DMS79 (cell line): ENCODE measurements around the gene ATF7.
"Not testable (repeated sequence)": the region's sequence is repeated elsewhere in the genome, so short reads cannot be mapped to it uniquely, and the experiment has no call there.

Experiments used
- DNase-seq: peaks from one replicate; lab custom pipeline; 2025; lab: John Stamatoyannopoulos, UW

ATF7 gene

GRCh38 chr12:53564941-53565340 is 61.2 kb downstream of the ATF7 start:
- no peak for DNase-seq

DNA sequence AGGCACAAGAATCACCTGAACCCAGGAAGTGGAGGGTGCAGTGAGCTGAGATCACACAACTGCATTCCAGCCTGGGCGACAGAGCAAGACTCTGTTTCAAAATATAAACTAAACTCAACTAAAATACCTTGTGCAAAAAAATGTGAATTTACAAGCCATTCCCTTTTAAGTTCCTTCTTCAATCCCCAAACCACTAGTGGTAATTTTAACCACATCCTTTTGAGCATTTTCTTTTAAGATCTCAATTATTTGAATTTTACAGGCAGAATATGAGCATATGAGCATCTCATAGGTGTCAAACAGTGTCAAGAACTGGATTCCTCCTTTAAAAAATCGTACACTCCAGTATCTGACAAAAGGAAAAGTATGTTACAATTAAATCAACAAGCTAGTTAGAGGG is 61.9 kb downstream of the ATF7 start:
- DNase-seq, result no peak

GRCh38 chr12:53563452-53564028 is 62.6 kb downstream of the ATF7 start:
- no peak for DNase-seq

DNA sequence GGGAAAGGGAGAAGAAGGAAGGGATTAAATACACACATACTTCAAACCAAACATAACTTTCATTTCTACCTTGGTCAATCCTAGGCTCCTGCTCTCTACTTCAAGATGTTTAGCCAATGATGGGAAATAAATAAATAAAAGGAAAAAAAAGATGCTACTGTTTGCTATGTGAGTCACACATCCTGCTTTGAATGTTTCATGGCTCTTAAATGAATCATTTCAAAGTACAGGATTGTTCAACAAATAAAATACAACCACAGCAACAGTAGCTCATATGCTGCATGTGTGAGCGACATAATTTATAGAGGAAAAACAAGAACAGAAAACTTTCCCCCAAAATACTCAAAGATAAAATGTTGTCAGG is 64.6 kb downstream of the ATF7 start:
- DNase-seq, result no peak

- no peak for DNase-seq
Observed at GRCh38 chr12:53560912-53561589, 65.1 kb downstream of the ATF7 start.

DNA sequence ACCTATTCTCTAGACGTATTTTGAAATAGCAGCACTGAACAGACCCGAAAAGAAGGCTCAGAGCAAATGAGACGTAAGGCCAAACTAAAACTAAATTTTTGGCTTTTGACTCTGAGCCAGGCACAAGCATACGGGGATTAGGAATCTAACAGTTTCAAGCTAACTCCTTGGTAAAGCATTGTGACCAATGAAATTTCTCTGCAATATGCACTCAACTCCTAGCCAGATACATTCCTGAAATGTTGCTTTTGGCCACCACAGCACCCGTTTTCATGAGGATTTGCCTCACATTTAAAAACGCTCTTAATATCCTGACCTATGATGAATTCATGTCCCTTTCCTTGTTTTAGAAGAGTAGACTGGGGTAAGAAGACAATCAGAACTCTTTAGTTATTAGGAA is 65.8 kb downstream of the ATF7 start:
- no peak for DNase-seq

DNA sequence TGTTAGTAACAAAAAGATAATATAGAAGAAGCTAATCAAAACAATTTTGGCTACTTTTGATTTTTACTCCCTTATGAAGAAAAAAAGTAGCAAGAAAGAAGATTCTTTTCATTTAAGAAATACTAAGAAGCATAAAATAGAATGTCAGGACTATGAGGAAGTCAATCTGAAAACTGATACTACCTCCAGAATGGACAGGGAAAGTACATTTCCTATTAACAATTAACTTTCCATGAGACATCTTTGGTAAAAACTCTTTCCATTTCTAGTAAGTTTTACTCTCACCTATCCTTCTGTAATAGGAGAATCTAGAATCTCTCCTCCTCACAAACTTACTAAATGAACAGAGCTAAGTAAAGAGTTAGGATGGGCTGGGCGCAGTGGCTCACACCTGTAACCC is 67.6 kb downstream of the ATF7 start:
- no peak for DNase-seq

DNA sequence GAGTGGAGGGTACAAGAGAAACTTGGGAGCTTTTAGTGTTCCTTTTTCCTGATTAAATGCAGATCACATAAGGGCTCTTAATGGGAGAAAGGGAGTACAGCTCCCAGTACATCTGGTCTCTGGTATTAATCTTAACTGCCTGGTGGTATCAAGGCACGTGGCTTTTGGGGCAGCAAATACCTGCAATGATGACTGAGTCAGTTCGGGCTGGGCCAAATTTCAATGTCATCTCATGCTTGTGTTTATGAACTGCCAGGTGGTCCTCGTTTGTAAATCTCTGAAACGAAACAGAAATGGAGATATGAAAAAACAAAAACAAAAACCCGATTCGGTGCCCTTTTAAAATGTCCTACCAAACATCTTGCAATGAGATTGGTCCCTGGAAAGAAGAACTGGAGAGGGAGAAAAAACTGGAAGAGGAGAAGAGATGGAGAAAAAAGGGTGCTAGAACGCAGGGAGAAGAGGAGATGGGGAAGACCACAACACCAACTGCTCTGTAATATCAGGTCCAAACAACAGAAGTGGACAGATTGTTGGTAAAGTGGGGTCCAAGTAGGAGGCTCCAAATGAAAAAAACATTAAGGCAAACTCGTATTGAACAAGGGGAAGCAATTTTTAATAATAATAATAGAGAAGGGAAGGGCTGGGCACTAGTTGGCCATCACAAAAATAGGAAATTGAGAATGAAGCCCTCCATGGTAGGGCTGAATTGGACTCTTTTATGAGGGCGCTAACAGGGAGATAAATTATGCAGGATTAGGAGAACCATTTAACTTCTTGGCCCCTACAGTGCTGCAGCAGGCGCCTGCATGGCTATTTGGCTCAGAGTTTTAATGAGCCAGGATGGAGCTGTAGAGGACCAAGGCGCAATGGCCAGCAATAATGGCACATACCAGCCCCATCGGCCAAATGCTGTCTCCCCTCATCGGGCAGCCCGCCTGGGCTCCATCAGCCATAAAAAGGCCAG is 73.5 kb downstream of the ATF7 start:
- DNase-seq, result no peak

- DNase-seq, result no peak
Observed at GRCh38 chr12:53551889-53552291, 74.3 kb downstream of the ATF7 start.

DNA sequence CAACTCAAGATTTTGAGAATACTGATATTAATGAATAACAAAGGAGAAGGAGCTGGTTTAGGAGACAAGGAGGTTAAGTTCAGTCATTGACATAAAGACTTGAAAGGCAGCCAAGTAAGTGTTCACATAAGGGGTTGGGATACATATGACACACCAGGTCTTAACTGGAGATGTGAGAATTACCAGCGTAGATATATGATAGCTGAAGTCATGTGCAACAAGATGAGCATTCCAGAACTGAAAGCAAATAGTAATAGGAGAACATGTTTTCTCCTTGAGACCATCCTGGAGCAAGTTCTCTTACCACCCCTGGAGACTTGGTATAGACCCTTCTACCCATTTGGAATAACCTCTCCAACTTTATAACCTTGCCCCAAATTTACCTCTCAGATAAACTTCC is 75.6 kb downstream of the ATF7 start:
- no peak for DNase-seq

- not testable (repeated sequence) for DNase-seq
Observed at GRCh38 chr12:53550131-53550530, 76.1 kb downstream of the ATF7 start.

GRCh38 chr12:53548354-53548753 is 77.8 kb downstream of the ATF7 start:
- not testable (repeated sequence) for DNase-seq

DNA sequence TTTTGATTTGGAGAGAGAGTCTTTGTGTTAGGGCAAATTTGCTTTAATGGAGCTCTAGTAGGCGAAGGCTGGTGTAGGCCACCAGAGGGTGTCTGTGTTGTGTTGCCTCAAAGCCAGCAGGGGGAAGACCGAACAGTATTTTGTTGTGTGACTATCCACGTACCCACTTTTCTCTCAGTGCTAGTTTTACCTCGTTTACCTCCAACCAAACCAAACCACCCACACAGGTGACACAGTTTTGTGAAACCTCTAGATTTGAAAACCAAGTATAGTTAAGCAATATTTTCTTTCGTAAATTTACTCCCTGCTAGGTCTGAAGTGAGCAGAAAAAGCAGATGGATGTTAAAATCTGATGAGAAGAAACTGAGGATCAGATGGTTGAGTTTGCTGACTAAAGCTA is 82.6 kb downstream of the ATF7 start:
- DNase-seq, result no peak

- DNase-seq, result no peak
Observed at GRCh38 chr12:53539526-53539925, 86.7 kb downstream of the ATF7 start.

- no peak for DNase-seq
Observed at GRCh38 chr12:53538209-53538689, 87.9 kb downstream of the ATF7 start.

DNA sequence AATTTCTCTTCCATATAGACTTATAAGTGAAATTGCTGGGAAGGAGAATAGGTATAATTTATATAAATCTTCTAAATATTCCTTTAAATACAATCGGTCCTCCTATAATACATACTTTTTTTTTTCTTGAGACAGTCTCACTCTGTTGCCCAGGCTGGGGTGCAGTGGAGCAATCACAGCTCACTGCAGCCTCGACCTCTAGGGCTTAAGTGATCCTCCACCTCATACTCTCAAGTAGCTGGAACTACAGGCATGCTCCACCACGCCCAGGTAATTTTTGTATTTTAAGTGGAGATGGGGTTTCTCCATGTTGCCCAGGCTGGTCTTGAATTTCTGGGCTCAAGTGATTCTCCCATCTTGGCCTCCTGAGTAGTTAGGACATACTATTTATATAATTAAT is 89.2 kb downstream of the ATF7 start:
- DNase-seq, result no peak

GRCh38 chr12:53533471-53533870 is 92.7 kb downstream of the ATF7 start:
- DNase-seq, result no peak

GRCh38 chr12:53532524-53533445 is 93.4 kb downstream of the ATF7 start:
- no peak for DNase-seq

- no peak for DNase-seq
Observed at GRCh38 chr12:53532021-53532420, 94.2 kb downstream of the ATF7 start.

GRCh38 chr12:53530920-53531319 is 95.3 kb downstream of the ATF7 start:
- no peak for DNase-seq

- DNase-seq, result no peak
Observed at GRCh38 chr12:53530061-53530460, 96.1 kb downstream of the ATF7 start.

DNA sequence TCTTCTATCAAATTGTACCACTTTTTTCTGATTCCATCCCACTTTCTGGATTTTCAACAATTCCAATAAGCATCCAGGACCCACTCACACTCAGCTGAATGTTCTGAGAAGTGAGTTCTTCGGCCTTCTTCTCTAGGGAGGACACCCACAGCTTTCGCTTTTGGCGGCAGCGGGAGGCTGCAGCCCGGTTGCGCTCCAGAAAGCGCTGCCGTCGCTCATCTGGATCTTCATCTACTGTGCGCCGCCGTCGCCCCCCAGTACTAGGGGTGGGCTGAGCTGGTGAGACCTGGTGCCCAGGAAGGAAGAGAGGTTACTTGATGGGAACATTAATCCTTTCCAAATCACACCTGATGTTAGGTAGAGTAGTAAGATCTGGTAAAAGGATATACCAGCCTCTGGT is 101.7 kb downstream of the ATF7 start:
- no peak for DNase-seq
